Mesothelial cell of epicardium (in vitro differentiated cells): ENCODE data around the gene PDLIM7. TPM values are rescaled to one million over a fixed set of nuclear protein-coding genes. Genes with fewer than 3 reads are reported as not detected.

Experiments
- DNase-seq, 2 experiments: peaks; one replicate each; pipeline ENCODE4 v3.0.0; 2021; ENCODE audit warnings: low spot score in 2 of 2; ENCODE audit not compliant: unreplicated experiment in 2 of 2
- H3K27ac Mint-ChIP-seq: 2 replicates; pipeline ENCODE4 v1.8.0; 2021; ENCODE audit warnings: mixed read lengths
- H3K27me3 Mint-ChIP-seq: 2 replicates; pipeline ENCODE4 v1.8.0; 2021; ENCODE audit warnings: low read depth, mixed read lengths
- H3K36me3 Mint-ChIP-seq: 2 replicates; pipeline ENCODE4 v1.8.0; 2021; ENCODE audit warnings: mixed read lengths
- H3K4me1 Mint-ChIP-seq: 2 replicates; pipeline ENCODE4 v1.8.0; 2021; ENCODE audit warnings: mixed read lengths
- H3K4me3 Mint-ChIP-seq: 2 replicates; pipeline ENCODE4 v1.8.0; 2021; ENCODE audit warnings: mild to moderate bottlenecking, moderate library complexity, mixed read lengths
- H3K9me3 Mint-ChIP-seq: 2 replicates; pipeline ENCODE4 v1.8.0; 2021; ENCODE audit warnings: mixed read lengths
- total RNA-seq: library from RNA; stranded (reverse); gene quantifications from 3 replicates; pipeline ENCODE4 v1.2.1, GENCODE V29; 2021
- TF ChIP-seq, protein P1 (sequence below): fragments of 200-600 bp; sonication (generic); IDR thresholded peaks from one replicate; pipeline ENCODE4 v1.5.0; 2021; ENCODE audit warnings: antibody characterized with exemption; ENCODE audit not compliant: unreplicated experiment

PDLIM7 gene
- total RNA-seq, 1 donor from 2014 or later, result 494 TPM

DNA sequence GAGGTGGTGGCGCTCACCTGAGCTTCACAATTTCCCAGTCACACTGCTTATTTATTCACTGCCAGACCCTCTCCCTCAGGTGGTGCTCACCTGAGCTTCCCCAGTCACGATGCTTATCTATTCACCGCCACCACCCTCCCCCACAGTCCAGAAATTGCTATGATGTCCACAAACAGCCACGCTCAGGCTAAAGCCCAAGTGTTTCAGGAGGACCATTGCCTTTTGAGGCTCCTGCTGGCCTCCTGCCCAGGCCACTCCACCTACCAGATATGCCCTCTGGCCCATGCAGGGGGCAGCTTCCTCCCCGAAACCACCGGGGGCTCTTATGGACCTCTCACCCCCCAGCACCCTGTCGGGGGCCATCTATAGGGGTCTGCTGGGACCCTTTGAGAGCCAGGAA lies 4.6 kb downstream of the PDLIM7 start:
- no peaks in the 10 kb centered on the region for H3K27me3 Mint-ChIP-seq
- peaks cover 41% of the 10 kb centered on the region for H3K4me1 Mint-ChIP-seq
- peaks cover 21% of the 10 kb centered on the region for H3K36me3 Mint-ChIP-seq
- H3K27ac Mint-ChIP-seq, result peak overlapping the region; percentile 96
- TF ChIP-seq, protein P1, sequence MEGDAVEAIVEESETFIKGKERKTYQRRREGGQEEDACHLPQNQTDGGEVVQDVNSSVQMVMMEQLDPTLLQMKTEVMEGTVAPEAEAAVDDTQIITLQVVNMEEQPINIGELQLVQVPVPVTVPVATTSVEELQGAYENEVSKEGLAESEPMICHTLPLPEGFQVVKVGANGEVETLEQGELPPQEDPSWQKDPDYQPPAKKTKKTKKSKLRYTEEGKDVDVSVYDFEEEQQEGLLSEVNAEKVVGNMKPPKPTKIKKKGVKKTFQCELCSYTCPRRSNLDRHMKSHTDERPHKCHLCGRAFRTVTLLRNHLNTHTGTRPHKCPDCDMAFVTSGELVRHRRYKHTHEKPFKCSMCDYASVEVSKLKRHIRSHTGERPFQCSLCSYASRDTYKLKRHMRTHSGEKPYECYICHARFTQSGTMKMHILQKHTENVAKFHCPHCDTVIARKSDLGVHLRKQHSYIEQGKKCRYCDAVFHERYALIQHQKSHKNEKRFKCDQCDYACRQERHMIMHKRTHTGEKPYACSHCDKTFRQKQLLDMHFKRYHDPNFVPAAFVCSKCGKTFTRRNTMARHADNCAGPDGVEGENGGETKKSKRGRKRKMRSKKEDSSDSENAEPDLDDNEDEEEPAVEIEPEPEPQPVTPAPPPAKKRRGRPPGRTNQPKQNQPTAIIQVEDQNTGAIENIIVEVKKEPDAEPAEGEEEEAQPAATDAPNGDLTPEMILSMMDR, result no peak
- H3K4me3 Mint-ChIP-seq, result peak overlapping the region; percentile 9
- DNase-seq, result no peak
- no peaks in the 10 kb centered on the region for H3K9me3 Mint-ChIP-seq

DNA sequence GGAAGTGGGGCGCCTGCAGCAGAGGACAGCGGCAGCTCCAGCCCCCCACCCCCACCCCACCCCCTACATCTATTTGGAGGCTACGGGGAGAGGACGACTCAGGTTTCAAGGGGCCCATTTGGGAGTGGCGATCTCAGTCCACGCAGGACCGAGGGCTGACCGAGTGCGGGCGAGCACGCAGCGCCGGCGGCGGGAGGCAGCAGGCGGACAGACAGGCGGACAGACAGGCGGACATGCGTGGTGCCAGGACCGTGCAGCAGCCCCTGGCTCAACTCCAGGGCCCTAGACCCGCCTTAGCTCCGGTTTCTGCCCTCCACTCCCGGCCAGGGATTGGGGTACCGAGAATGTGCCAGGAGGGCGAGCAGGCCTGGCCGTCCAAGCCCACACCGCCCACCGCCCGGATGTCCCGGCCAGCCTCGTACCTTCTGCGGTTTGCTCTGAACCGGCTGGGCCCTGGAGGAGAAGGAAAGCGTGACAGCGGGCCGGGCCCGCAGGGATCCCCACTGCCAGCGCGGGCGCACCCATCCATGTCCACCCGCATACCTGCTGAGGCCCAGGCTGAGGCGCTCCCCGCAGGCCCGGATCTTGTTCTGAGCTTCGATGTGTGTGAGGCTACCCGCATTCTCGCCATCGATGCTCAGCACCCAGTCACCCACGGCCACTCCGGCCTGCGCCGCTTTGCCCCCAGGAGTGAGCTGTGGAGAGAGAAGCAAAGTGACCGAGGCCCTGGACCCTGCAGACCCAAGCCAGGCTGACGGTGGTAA lies 5.2 kb downstream of the PDLIM7 start:
- H3K27me3 Mint-ChIP-seq, result no peaks in the 10 kb centered on the region
- H3K4me3 Mint-ChIP-seq, result no peak overlapping the region
- no peaks in the 10 kb centered on the region for H3K9me3 Mint-ChIP-seq
- H3K4me1 Mint-ChIP-seq, result peaks cover 38% of the 10 kb centered on the region
- no peak for DNase-seq
- H3K27ac Mint-ChIP-seq, result peak overlapping the region; percentile 96
- H3K36me3 Mint-ChIP-seq, result peaks cover 25% of the 10 kb centered on the region
- TF ChIP-seq, protein P1, result no peak

DNA sequence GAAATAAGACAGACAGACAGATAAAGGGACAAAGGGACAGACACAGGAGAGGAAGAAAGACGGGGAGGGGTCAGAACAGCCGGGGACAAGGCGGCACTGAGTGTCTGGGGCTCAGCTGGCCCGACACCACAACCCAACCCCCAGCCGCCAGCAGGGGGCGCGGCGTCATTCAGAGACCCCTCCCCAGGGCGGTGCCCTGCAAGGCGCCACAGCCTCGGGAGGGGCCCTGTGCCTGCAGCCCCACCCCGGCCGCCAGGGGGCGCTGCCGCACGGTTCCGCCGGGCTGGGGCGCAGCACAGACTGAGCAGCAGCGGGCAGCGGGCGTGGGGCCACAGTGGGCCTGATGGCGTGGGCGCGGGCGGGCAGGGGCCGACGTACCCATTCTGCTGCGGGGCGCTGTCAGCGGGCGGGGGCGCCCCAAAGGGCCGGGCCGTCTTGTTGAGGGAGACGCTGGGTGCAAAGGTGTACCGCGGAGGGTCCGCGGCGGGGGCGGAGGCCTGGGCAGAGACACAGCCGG lies 5.9 kb downstream of the PDLIM7 start:
- Mint-ChIP-seq H3K4me1 (peaks cover 38% of the 10 kb centered on the region), H3K4me3 (no peak overlapping the region), H3K36me3 (peaks cover 28% of the 10 kb centered on the region), H3K27ac (peak overlapping the region; percentile 53), H3K9me3 (no peaks in the 10 kb centered on the region), H3K27me3 (no peaks in the 10 kb centered on the region)
- peak; percentile 67 to 83 for DNase-seq
- TF ChIP-seq, protein P1, result peak; percentile 99

DNA sequence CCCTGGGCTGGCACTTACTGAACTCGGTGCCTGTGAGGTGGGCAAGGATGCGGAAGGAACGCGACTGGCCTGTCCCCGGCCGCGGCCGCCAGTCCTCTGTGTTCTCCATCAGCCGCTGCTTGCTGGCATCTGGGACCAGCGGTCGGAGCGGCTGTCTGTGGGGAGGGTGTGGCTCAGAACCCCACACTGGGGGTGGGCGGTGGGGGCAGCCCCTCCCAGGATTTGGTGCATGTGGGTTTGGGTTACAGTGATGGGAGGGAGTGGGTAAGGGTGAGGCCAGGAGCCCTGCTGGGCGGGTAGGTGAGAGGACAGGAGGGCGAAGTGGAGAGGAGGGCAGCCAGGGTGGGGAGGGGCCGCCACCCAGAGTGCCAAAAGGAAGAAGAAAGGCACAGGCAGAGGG lies 6.4 kb downstream of the PDLIM7 start:
- H3K4me3 Mint-ChIP-seq, result no peak overlapping the region
- H3K36me3 Mint-ChIP-seq, result peaks cover 31% of the 10 kb centered on the region
- H3K4me1 Mint-ChIP-seq, result peaks cover 35% of the 10 kb centered on the region
- no peaks in the 10 kb centered on the region for H3K9me3 Mint-ChIP-seq
- peak overlapping the region; percentile 53 for H3K27ac Mint-ChIP-seq
- DNase-seq, result no peak
- TF ChIP-seq, protein P1, result no peak
- H3K27me3 Mint-ChIP-seq, result no peaks in the 10 kb centered on the region

DNA sequence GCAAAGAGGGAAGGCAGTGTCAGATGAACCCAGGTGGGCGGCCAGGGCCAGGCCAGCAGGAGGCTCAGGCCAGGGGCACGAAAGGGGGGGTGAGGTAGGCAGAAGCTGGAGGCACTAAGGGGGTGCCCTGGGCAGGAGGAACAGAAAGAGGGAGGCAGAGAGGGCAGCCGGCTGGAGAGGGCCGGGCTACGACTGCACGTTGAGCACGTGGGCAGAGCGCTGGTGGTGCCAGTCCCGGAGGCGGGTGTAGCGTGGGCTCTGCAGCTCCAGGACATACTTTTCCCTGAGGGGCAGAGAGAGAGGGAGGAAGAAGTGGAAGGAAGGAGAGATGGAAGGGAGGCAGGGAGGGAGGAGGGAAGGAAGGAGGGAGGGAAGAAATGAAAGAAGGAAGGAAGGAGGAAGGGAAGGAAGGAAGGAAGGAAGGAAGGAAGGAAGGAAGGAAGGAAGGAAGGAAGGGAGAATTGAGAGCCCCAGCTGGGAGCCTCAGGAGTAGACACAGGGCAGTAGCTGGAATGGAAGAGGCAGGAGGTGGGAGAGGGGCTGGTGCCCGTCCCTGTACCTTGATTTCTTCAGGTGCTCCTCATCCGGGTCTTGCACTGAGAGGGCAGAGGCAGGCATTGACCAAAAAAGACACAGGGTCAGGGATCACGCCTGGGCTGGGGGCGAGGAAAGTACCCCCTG lies 7.0 kb downstream of the PDLIM7 start:
- no peak overlapping the region for H3K27ac Mint-ChIP-seq
- H3K4me1 Mint-ChIP-seq, result peaks cover 29% of the 10 kb centered on the region
- H3K36me3 Mint-ChIP-seq, result peaks cover 32% of the 10 kb centered on the region
- TF ChIP-seq, protein P1, result no peak
- H3K9me3 Mint-ChIP-seq, result no peaks in the 10 kb centered on the region
- DNase-seq, result no peak
- no peak overlapping the region for H3K4me3 Mint-ChIP-seq
- no peaks in the 10 kb centered on the region for H3K27me3 Mint-ChIP-seq
